Measurements from ENCODE around the gene ADRA2C. TPM values are rescaled to one million over a fixed set of nuclear protein-coding genes. Genes with fewer than 3 reads are reported as not detected.

The ADRA2C gene
- total and polyA plus RNA-seq, 12 donors = 2.8 to 8.8 (median 5.5) TPM

DNA sequence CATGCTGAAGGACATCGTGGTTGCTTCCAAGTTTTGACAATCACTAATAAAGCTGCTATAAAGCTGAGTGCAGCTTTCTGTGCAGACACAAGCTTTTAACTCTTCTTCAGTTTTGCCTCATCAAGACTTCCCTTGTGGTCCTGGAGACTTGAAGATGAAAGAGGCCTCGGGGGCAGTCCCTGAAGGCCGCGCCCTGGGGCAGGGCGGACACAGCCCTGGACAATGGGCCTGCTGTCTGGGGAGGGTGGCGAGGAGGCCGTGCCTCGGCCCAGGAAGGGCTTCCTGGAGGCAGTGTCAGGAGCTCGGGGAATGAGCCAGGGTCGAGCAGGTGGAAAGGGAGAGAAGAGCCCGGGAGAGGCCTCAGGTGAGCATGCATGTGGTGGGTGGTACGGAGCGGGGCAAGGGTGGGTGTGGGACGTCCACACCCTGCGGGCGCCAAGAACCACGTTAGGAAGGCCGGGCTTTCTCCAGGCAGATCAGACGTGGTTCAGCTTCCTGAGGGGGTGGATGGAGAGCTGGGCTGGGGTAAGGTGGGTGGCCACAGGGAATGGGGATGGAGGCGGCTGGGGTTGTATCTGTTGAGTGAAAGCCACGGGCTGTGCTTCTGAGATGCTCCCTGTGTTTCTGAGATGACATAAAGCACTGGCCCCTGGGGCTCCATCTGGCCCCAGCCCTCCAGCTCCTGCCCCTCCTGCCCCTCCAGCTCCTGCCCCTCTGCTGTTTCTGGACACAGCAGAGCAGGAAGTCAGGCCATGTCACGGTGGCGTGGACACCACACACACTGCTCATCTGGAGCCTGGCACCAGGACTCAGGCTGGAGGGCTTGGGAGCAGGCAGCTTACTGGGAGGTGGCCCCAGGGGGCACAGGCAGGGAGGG, 21.5 kb downstream of the ADRA2C start:
- no peaks in the 10 kb centered on the region for H3K4me1 ChIP-seq
- 78 to 80% methylated on average over 23 of the region's 23 CpGs for WGBS, 2 donors
- H3K27me3 ChIP-seq = peaks cover 0 to 62% (median 17%) of the 10 kb centered on the region in 7 donors
- TF ChIP-seq, protein P1, sequence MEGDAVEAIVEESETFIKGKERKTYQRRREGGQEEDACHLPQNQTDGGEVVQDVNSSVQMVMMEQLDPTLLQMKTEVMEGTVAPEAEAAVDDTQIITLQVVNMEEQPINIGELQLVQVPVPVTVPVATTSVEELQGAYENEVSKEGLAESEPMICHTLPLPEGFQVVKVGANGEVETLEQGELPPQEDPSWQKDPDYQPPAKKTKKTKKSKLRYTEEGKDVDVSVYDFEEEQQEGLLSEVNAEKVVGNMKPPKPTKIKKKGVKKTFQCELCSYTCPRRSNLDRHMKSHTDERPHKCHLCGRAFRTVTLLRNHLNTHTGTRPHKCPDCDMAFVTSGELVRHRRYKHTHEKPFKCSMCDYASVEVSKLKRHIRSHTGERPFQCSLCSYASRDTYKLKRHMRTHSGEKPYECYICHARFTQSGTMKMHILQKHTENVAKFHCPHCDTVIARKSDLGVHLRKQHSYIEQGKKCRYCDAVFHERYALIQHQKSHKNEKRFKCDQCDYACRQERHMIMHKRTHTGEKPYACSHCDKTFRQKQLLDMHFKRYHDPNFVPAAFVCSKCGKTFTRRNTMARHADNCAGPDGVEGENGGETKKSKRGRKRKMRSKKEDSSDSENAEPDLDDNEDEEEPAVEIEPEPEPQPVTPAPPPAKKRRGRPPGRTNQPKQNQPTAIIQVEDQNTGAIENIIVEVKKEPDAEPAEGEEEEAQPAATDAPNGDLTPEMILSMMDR (IDR thresholded peaks at IDR 0.05) = no peak
- H3K36me3 ChIP-seq = no peaks in the 10 kb centered on the region
- ATAC-seq (no peak), DNase-seq (no peak)
- intact Hi-C loops (cut with DNase I) = loop anchor here in 1 of 10 donors (1.0 kb wide), 1 partner anchor 9 kb away; no protein-coding TSS in a partner anchor
- H3K27ac ChIP-seq = no peak overlapping the region
- H3K9me3 ChIP-seq = no peaks in the 10 kb centered on the region
- H3K4me3 ChIP-seq = no peak overlapping the region

DNA sequence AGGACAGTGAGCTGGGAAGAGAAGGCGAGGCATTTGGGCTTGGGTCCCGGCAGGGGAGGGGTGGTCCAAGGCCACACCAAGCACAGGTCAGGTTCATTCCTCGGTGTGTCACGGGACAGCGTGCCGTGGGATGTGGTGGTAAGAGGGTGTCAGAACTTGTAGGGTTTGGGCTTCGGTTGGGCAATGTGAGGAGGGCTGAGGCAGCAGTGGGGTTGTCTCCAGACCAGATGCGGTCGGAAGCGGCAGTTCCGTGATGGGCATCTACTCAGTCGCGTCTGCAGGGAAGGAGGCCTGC, 22.1 kb downstream of the ADRA2C start:
- Histone ChIP-seq H3K4me3 (no peak overlapping the region), H3K4me1 (no peaks in the 10 kb centered on the region), H3K27ac (no peak overlapping the region), H3K9me3 (no peaks in the 10 kb centered on the region), H3K27me3 (peaks cover 0 to 59% (median 11%) of the 10 kb centered on the region in 7 donors), H3K36me3 (no peaks in the 10 kb centered on the region)
- intact Hi-C loops (cut with DNase I) = loop anchor here in 1 of 10 donors (1.0 kb wide), 1 partner anchor 10 kb away; no protein-coding TSS in a partner anchor
- DNase-seq (no peak), ATAC-seq (no peak)
- TF ChIP-seq, protein P1 (IDR thresholded peaks at IDR 0.05) = no peak
- whole genome bisulfite sequencing, 2 donors = 83 to 88% methylated on average over 13 of the region's 13 CpGs

DNA sequence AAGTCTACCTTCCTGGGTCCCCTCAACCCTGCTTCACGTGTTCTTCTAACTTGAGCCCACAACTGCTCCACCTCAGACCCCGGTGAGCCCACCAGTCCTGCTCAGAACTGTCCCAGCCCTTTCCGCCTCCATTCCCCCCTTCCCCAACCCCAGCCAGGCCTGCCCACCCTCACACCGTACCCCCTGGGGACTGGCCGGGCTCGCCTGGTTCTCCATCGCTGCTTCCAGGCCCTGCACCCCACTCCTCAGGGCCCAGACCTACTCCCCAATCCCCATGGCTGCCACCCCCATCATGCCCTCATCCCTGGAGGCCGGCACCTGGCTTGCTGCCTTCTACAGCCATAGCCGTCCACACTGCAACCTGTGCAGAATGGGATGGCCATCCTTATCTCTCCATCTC, 23.4 kb downstream of the ADRA2C start:
- peaks cover 0 to 7% (median 1%) of the 10 kb centered on the region in 11 donors for H3K9me3 ChIP-seq
- 72 to 74% methylated on average over 9 of the region's 9 CpGs for WGBS, 2 donors
- intact Hi-C loops (cut with DNase I) = no loop called here
- no peak overlapping the region for H3K27ac ChIP-seq
- TF ChIP-seq, protein P1 (IDR thresholded peaks at IDR 0.05) = no peak
- no peak overlapping the region for H3K4me3 ChIP-seq
- ATAC-seq (no peak), DNase-seq (no peak)
- H3K36me3 ChIP-seq = no peaks in the 10 kb centered on the region
- H3K4me1 ChIP-seq = no peaks in the 10 kb centered on the region
- peaks cover 0 to 46% (median 3%) of the 10 kb centered on the region in 7 donors for H3K27me3 ChIP-seq

DNA sequence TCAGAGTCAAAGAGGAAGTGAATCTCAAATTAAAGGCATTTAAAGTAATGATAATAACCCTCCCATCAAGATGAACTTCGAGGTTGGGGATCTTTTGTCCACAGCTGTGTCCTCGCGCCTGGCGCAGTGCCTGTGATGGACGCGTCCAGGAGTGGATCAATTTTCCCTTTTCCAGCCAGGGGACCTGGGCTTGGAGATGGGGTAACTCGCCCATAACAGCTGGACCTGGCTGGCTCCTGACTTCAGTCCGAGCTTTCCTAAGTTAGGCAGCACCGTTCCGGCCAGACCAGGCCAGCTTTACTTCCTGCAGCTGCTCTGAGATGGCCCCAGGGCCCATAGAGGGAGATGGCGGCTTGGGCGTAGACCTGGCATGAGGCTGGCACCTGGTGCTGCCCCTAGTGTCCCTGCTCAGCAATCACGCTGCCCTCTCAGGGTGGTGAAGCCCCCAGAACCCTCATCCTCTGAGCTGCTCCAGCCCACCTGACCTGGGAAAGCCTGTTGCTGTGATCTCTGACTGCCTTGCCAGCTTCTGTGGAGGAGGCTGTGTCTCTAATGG, 23.9 kb downstream of the ADRA2C start:
- no peak for ATAC-seq
- peaks cover 0 to 12% (median 6%) of the 10 kb centered on the region in 11 donors for H3K9me3 ChIP-seq
- no peak overlapping the region for H3K4me3 ChIP-seq
- H3K27ac ChIP-seq = no peak overlapping the region
- no peaks in the 10 kb centered on the region for H3K36me3 ChIP-seq
- no peaks in the 10 kb centered on the region for H3K4me1 ChIP-seq
- no peak for DNase-seq
- peaks cover 0 to 41% (median 3%) of the 10 kb centered on the region in 7 donors for H3K27me3 ChIP-seq
- TF ChIP-seq, protein P1 (IDR thresholded peaks at IDR 0.05) = no peak
- intact Hi-C loops (cut with DNase I) = no loop called here
- WGBS, 2 donors = 76 to 80% methylated on average over 13 of the region's 13 CpGs
